ENCODE data around the gene GOLGA6L10.
A peak's percentile ranks its signal among the peaks of the same experiment; 100 is the strongest.
"Not testable (repeated sequence)": the region's sequence is repeated elsewhere in the genome, so short reads cannot be mapped to it uniquely, and the experiment has no call there.

GOLGA6L10 gene

GRCh38 chr15:82342632-82343374 lies 6.5 kb downstream of the GOLGA6L10 start:
- DNase-seq (ENCODE audit: low read depth), result peak; percentile 17

GRCh38 chr15:82338573-82338972 lies 10.7 kb downstream of the GOLGA6L10 start:
- not testable (repeated sequence) for DNase-seq (ENCODE audit: low read depth)

- DNase-seq (ENCODE audit: low read depth), result not testable (repeated sequence)
Measured at GRCh38 chr15:82338053-82338452, 11.2 kb downstream of the GOLGA6L10 start.

GRCh38 chr15:82337051-82337450 lies 12.2 kb downstream of the GOLGA6L10 start:
- not testable (repeated sequence) for DNase-seq (ENCODE audit: low read depth)

- DNase-seq (ENCODE audit: low read depth), result not testable (repeated sequence)
Measured at GRCh38 chr15:82336180-82336647, 13.1 kb downstream of the GOLGA6L10 start.

GRCh38 chr15:82335006-82335405 lies 14.3 kb downstream of the GOLGA6L10 start:
- DNase-seq (ENCODE audit: low read depth), result not testable (repeated sequence)

GRCh38 chr15:82334554-82334932 lies 14.7 kb downstream of the GOLGA6L10 start:
- not testable (repeated sequence) for DNase-seq (ENCODE audit: low read depth)

- not testable (repeated sequence) for DNase-seq (ENCODE audit: low read depth)
Measured at GRCh38 chr15:82333603-82334553, 15.4 kb downstream of the GOLGA6L10 start.

- not testable (repeated sequence) for DNase-seq (ENCODE audit: low read depth)
Measured at GRCh38 chr15:82332711-82333602, 16.3 kb downstream of the GOLGA6L10 start.

- not testable (repeated sequence) for DNase-seq (ENCODE audit: low read depth)
Measured at GRCh38 chr15:82331576-82332304, 17.5 kb downstream of the GOLGA6L10 start.

GRCh38 chr15:82330921-82331320 lies 18.4 kb downstream of the GOLGA6L10 start:
- not testable (repeated sequence) for DNase-seq (ENCODE audit: low read depth)

GRCh38 chr15:82329039-82329438 lies 20.2 kb downstream of the GOLGA6L10 start:
- DNase-seq (ENCODE audit: low read depth), result not testable (repeated sequence)

GRCh38 chr15:82327372-82327771 lies 21.9 kb downstream of the GOLGA6L10 start:
- not testable (repeated sequence) for DNase-seq (ENCODE audit: low read depth)

GRCh38 chr15:82326896-82327295 lies 22.4 kb downstream of the GOLGA6L10 start:
- DNase-seq (ENCODE audit: low read depth), result not testable (repeated sequence)

GRCh38 chr15:82325646-82326045 lies 23.6 kb downstream of the GOLGA6L10 start:
- not testable (repeated sequence) for DNase-seq (ENCODE audit: low read depth)

GRCh38 chr15:82324831-82325230 lies 24.4 kb downstream of the GOLGA6L10 start:
- not testable (repeated sequence) for DNase-seq (ENCODE audit: low read depth)

- not testable (repeated sequence) for DNase-seq (ENCODE audit: low read depth)
Measured at GRCh38 chr15:82322488-82322887, 26.8 kb downstream of the GOLGA6L10 start.

- not testable (repeated sequence) for DNase-seq (ENCODE audit: low read depth)
Measured at GRCh38 chr15:82320861-82321260, 28.4 kb downstream of the GOLGA6L10 start.

- not testable (repeated sequence) for DNase-seq (ENCODE audit: low read depth)
Measured at GRCh38 chr15:82319522-82320278, 29.6 kb downstream of the GOLGA6L10 start.

- not testable (repeated sequence) for DNase-seq (ENCODE audit: low read depth)
Measured at GRCh38 chr15:82318281-82318680, 31.0 kb downstream of the GOLGA6L10 start.

Measured in stimulated activated CD8-positive, alpha-beta memory T cell treated with anti-CD3 and anti-CD28 coated beads, Interleukin-15, amount 100 ng/mL, for 24 hours (primary cell).